ENCODE results near the gene CD68.

- no peak for TF ChIP-seq CTCF (IDR thresholded peaks at IDR 0.05)
- TF ChIP-seq POLR2A (IDR thresholded peaks at IDR 0.05): peak; percentile 88
These were observed 48.0 kb downstream of the CD68 start, which contains the start of gene SAT2 for GRCh38 chr17:7627250-7628121.

Data from prostate gland (tissue), 2 donors.